ENCODE data around the gene GPX3.

The GPX3 gene

GRCh38 chr5:151058891-151059489 is 38.6 kb downstream of the GPX3 start:
- no peak for DNase-seq

GRCh38 chr5:151060742-151061141 is 40.4 kb downstream of the GPX3 start:
- DNase-seq: no peak

DNA sequence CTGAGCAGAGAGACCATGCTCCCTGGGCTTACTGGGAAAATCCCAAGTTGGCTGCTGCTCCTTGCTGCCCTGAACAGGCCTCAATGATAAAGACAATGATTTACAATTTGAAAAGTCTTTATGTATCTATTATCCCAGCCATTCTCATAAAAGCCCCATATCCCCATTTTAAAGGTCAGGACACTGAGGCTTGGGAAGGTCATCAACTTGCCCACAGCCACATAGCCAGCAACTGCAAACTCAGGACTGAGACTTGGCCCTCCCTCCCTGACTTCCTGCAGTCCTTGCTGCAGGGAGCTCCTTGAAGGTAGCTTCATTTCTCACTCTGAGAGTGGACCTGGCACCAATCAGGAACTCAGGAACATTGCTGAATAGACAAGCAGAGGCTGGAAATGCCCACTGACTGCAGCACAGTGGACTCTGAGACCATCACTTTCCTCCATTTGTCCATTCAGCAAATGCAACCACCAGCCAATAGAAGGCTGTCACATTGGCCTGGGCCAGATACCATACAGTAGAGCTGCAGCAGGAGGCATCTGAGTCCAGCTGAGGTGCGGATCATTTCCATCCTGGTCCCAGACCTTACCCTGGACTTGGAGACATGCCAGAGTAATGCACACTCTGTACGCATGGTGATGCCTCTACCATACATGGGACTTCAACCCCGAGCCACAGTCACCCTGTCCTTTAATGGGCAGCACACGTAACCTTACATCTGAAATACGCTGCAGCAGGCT is 42.2 kb downstream of the GPX3 start:
- DNase-seq: no peak

- DNase-seq: no peak
Observed at GRCh38 chr5:151063142-151063989, 43.0 kb downstream of the GPX3 start.

GRCh38 chr5:151064916-151065499 is 44.6 kb downstream of the GPX3 start:
- DNase-seq: no peak

- DNase-seq: no peak
Observed at GRCh38 chr5:151065609-151066008, 45.2 kb downstream of the GPX3 start.

- DNase-seq: no peak
Observed at GRCh38 chr5:151066920-151067319, 46.5 kb downstream of the GPX3 start.

DNA sequence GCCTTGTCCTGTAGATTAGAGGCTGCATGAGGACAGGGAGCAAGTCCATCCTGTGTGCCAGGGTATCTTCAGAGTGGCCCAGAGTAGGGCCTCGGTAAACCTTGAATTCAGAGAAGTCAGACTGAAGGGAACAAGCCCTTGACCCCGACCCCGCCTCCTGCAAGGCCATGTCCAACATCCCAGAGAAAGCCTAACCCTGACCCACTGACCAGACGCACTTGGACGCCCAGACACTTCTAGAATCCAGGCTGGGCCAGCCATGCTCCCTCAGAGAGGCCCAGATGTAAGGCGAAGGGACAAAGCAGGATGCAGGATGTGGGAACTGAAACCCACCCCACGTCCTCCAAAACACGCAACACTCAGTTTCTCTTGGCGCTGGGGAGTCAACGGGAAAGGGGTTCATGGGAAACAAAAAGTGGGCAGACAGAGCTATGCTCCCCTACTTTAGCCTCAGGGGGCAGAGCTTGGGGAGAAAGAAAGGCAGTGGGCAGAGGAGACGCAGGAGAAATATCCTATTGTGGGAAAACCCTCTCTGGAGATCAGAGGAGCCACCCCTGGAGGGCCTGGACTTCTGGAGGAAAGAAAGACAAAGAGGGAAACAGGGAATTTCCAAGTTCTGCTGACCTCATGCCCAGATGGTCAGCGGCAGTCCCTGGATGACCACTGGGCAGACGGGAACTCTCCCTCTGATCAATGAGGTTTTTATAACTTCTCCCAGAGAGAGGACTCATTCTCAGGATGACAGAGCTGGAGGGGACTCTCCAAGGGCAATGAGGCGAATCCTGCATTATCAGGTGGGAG is 47.4 kb downstream of the GPX3 start:
- no peak for DNase-seq

GRCh38 chr5:151068433-151069197 is 48.2 kb downstream of the GPX3 start:
- DNase-seq: no peak

GRCh38 chr5:151070449-151070848 is 50.1 kb downstream of the GPX3 start:
- DNase-seq: no peak

- DNase-seq: no peak
Observed at GRCh38 chr5:151071021-151071420, 50.6 kb downstream of the GPX3 start.

- no peak for DNase-seq
Observed at GRCh38 chr5:151071848-151072629, 51.6 kb downstream of the GPX3 start.

- no peak for DNase-seq
Observed at GRCh38 chr5:151072630-151073025, 52.2 kb downstream of the GPX3 start.

DNA sequence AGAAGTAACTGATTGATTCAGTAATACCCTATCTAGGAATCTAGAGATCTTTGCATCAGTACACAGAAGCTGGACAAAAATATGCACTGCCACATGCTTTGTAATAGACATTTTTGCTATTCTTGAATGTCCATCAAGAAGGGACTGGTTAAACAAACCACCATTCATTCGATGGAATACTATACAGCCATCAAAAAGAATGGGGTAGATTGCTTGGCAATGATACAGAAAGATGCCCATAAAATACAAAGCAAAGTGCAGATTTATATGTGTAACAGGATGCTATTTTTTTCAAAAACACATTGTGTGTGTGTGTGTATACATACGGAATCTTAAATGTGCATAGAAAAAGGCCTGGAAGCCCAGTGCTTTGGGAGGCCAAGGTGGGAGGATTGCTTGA is 52.9 kb downstream of the GPX3 start:
- no peak for DNase-seq

DNA sequence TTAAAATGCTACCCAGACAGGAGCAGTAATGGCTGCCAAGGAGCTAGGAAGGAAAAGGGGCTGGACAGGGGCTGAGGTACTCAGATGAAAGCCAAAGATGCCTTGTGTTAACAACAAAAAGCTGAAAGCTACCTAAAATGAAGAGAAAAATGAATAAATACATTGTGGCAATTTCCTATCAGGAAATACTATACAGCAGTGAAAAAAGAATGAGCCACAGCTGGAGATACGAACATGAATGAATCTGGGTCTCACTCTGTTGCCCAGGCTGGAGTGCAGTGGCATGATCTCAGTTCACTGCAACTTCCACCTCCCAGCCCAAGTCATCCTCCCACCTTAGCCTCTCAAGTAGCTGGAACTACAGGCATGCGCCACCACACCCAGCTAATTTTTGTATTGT is 54.2 kb downstream of the GPX3 start:
- DNase-seq: no peak

DNA sequence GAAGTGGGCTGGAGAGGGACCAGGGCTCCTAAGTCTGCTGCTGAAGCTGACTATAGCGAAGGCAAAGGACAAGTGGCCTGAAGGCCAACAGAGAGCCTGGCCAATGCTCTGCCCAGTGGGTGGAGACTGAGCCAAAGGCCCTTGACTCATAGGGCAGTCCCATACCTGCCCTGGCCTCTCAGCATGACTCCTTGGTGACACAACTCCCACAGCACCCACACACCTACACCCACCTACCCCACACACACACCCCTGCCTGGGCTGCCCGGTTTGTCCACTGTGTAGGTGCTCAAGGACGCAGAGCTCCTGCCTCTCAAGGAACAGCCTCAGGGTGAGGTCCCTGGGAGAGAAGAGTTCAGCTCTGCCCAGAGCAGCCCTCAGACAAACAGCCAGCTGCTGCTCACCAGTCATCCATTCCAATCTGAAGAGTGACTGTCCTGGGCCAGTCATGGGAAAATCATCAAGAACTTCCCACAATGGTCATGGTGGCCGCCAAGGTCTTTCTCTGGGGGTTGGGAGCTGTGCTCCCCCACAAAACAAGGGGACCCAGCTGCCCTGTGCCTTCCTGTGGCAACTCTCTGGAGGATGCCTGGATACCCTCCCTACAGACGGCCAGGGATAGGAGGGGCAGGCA is 55.4 kb downstream of the GPX3 start:
- no peak for DNase-seq

DNA sequence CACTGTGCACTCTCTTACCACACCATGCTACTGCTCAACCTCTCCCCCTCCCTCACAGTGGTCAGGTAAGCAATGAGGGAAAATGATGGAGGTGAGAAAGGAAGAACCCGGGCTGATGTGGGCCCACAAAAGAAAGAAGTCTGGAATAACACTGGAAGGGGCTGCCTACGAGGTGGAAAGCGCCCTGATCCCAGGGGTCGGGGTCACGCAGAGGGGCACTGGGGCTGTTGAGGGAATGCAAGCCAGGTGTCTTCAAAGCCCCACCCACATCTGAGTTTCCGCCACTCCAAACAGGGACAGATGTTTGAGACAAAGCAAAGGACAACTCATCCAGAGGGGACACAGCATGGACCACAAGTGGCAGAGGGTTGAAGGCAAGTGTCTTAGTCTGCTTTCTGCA is 56.2 kb downstream of the GPX3 start:
- DNase-seq: no peak

DNA sequence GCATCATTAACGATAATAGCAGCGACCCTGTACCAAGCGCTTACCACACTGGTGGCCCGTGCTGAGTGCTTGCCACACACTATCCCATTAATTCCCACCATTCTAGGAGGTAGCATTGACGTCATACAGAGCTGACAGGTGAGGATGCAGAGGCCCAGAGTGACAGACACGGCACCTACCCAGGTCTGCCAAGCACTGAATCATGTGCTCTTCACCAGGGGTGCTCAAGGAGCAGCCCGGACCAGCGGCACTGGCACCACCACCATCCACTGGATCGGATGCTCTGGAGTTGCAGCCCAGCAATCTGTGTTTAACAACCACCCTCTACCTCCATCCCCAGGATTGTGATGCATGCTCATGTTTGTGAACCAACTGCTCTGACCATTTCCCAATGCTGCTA is 57.0 kb downstream of the GPX3 start:
- no peak for DNase-seq

DNA sequence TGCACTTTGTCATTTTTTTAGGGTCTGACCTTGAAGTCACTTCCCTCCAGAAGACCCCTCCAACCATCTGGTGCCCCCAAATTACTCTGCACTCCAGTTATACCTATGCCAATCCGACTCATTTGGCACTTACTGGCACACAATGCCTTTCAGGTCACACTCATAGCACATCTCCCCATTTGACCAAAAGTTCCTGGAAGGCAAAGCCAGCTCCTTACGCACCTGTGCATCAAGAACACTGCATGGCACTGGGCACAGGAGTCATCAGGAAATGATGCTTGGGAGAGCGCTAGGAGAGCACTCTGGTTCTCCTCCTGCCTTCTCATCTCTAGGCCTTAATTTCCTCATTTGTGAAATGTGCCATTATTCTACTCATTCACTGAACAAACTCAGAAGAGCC is 57.6 kb downstream of the GPX3 start:
- DNase-seq: no peak
